Gastroesophageal sphincter (tissue), 3 donors: Measurements from ENCODE around the gene CCDC91.

Experiments used
- POLR2A ChIP-seq, 2 donors: fragments of 450-650 bp; IDR thresholded peaks; one replicate each; pipeline ENCODE4 v1.6.1; 2017; ENCODE audit warnings: antibody characterized with exemption in 2 of 2, mild to moderate bottlenecking in 2 of 2, moderate library complexity in 1 of 2
- POLR2AphosphoS5 ChIP-seq: sonication (generic); formaldehyde crosslinking; IDR thresholded peaks from one replicate; pipeline ENCODE4 v1.6.1; 2017; ENCODE audit warnings: antibody characterized with exemption
- TF ChIP-seq, protein P1 (sequence below), 4 experiments: fragments of 200-600 bp in 2 of 4; fragments of 450-650 bp in 2 of 4; sonication (generic) in 1 of 4; IDR thresholded peaks; one replicate each; pipeline ENCODE4 v1.5.1; 2017 to 2019; ENCODE audit warnings: antibody characterized with exemption in 4 of 4, mild to moderate bottlenecking in 2 of 4, moderate library complexity in 2 of 4

DNA sequence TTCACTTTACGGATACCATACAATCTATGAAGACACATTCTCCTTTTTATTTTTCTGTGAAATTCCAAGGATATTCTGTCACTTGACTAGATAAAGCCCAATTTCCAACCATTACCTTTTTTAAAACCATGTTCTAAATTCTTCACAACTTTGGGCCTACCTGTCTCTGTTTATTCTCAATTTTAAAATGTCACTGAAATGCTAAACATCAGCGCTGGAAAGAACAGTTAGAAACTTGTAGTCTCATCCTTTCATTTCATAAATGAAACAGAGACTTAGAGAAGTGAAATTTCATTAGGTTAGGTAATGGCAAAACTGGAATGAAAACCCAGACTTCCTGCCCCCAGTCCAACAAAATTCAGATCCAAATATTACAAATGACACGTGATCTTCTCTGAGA lies 396.2 kb downstream of the CCDC91 start:
- TF ChIP-seq, protein P1, sequence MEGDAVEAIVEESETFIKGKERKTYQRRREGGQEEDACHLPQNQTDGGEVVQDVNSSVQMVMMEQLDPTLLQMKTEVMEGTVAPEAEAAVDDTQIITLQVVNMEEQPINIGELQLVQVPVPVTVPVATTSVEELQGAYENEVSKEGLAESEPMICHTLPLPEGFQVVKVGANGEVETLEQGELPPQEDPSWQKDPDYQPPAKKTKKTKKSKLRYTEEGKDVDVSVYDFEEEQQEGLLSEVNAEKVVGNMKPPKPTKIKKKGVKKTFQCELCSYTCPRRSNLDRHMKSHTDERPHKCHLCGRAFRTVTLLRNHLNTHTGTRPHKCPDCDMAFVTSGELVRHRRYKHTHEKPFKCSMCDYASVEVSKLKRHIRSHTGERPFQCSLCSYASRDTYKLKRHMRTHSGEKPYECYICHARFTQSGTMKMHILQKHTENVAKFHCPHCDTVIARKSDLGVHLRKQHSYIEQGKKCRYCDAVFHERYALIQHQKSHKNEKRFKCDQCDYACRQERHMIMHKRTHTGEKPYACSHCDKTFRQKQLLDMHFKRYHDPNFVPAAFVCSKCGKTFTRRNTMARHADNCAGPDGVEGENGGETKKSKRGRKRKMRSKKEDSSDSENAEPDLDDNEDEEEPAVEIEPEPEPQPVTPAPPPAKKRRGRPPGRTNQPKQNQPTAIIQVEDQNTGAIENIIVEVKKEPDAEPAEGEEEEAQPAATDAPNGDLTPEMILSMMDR (IDR thresholded peaks at IDR 0.05), result no peak
- TF ChIP-seq POLR2A (IDR thresholded peaks at IDR 0.05) (no peak), POLR2AphosphoS5 (no peak)
